Measurements from ENCODE around the gene CD300C. TPM values are rescaled to one million over a fixed set of nuclear protein-coding genes. Genes with fewer than 3 reads are reported as not detected.

CD300C gene
- total RNA-seq, 3 donors from 2014 or later, result 0.26 to 1.7 (median 0.95) TPM

GRCh38 chr17:74573169-74573568, 27.3 kb upstream of the CD300C start:
- intact Hi-C loops (cut with DNase I, micrococcal nuclease), result no loop called here
- no peak for TF ChIP-seq CTCF (IDR thresholded peaks at IDR 0.05)
- ATAC-seq, result no peak
- no peak overlapping the region for H3K4me3 ChIP-seq
- H3K9me3 ChIP-seq, result no peaks in the 10 kb centered on the region
- H3K4me1 ChIP-seq (ENCODE audit: low read depth), result no peaks in the 10 kb centered on the region
- no peaks in the 10 kb centered on the region for H3K36me3 ChIP-seq (ENCODE audit: low read depth)
- DNase-seq, result no peak

- no peaks in the 10 kb centered on the region for H3K9me3 ChIP-seq
- TF ChIP-seq CTCF (IDR thresholded peaks at IDR 0.05), result no peak
- intact Hi-C loops (cut with DNase I, micrococcal nuclease), result no loop called here
These were observed 25.8 kb upstream of the CD300C start for GRCh38 chr17:74571621-74572270.

GRCh38 chr17:74569020-74570003, 23.4 kb upstream of the CD300C start:
- DNase-seq (peak in 2 of 3 donors; percentile 44 to 75), ATAC-seq (peak; percentile 55)
- Histone ChIP-seq H3K4me1 (ENCODE audit: low read depth) (no peaks in the 10 kb centered on the region), H3K9me3 (no peaks in the 10 kb centered on the region), H3K4me3 (no peak overlapping the region), H3K36me3 (ENCODE audit: low read depth) (no peaks in the 10 kb centered on the region)
- intact Hi-C loops (cut with DNase I, micrococcal nuclease), result no loop called here
- no peak for TF ChIP-seq CTCF (IDR thresholded peaks at IDR 0.05)

More at GRCh38 chr17:74571621-74572270, 25.8 kb upstream of the CD300C start:
- Histone ChIP-seq H3K36me3 (ENCODE audit: low read depth) (no peaks in the 10 kb centered on the region), H3K4me3 (no peak overlapping the region), H3K4me1 (ENCODE audit: low read depth) (no peaks in the 10 kb centered on the region)
- ATAC-seq (no peak), DNase-seq (no peak)

- H3K4me1 ChIP-seq (ENCODE audit: low read depth), result no peaks in the 10 kb centered on the region
- no peaks in the 10 kb centered on the region for H3K36me3 ChIP-seq (ENCODE audit: low read depth)
- H3K4me3 ChIP-seq, result no peak overlapping the region
- DNase-seq (no peak), ATAC-seq (no peak)
- no peaks in the 10 kb centered on the region for H3K9me3 ChIP-seq
- TF ChIP-seq CTCF (IDR thresholded peaks at IDR 0.05), result no peak
- intact Hi-C loops (cut with DNase I, micrococcal nuclease), result no loop called here
These were observed 22.4 kb upstream of the CD300C start for GRCh38 chr17:74568106-74568873.

- Histone ChIP-seq H3K4me1 (ENCODE audit: low read depth) (no peaks in the 10 kb centered on the region), H3K9me3 (no peaks in the 10 kb centered on the region), H3K36me3 (ENCODE audit: low read depth) (no peaks in the 10 kb centered on the region), H3K4me3 (no peak within 1 kb of the TSS)
- ATAC-seq (no peak), DNase-seq (peak in 1 of 3 donors; percentile 9)
- no peak for TF ChIP-seq CTCF (IDR thresholded peaks at IDR 0.05)
- intact Hi-C loops (cut with DNase I, micrococcal nuclease), result no loop called here
These were observed 21.5 kb upstream of the CD300C start, which contains the start of gene CD300H for GRCh38 chr17:74567397-74567796. TSS of gene CD300H (minus strand) at chr17:74567509.

All from mucosa of descending colon (tissue), 3 donors.